Measurements from ENCODE around the gene NEUROD2. TPM values are rescaled to one million over a fixed set of nuclear protein-coding genes. Genes with fewer than 3 reads are reported as not detected.

The NEUROD2 gene
- total and polyA plus RNA-seq, 9 donors, result not detected

GRCh38 chr17:39647256-39647655 is 39.5 kb upstream of the NEUROD2 start:
- Histone ChIP-seq H3K9me3 (no peaks in the 10 kb centered on the region), H3K27me3 (no peaks in the 10 kb centered on the region), H3K4me3 (no peak overlapping the region), H3K36me3 (no peaks in the 10 kb centered on the region), H3K27ac (no peak overlapping the region), H3K4me1 (ENCODE audit: insufficient read depth) (no peaks in the 10 kb centered on the region)
- TF ChIP-seq EP300 (IDR thresholded peaks at IDR 0.05) (no peak), POLR2A (IDR thresholded peaks at IDR 0.05) (no peak)
- TF ChIP-seq, protein P1, sequence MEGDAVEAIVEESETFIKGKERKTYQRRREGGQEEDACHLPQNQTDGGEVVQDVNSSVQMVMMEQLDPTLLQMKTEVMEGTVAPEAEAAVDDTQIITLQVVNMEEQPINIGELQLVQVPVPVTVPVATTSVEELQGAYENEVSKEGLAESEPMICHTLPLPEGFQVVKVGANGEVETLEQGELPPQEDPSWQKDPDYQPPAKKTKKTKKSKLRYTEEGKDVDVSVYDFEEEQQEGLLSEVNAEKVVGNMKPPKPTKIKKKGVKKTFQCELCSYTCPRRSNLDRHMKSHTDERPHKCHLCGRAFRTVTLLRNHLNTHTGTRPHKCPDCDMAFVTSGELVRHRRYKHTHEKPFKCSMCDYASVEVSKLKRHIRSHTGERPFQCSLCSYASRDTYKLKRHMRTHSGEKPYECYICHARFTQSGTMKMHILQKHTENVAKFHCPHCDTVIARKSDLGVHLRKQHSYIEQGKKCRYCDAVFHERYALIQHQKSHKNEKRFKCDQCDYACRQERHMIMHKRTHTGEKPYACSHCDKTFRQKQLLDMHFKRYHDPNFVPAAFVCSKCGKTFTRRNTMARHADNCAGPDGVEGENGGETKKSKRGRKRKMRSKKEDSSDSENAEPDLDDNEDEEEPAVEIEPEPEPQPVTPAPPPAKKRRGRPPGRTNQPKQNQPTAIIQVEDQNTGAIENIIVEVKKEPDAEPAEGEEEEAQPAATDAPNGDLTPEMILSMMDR (IDR thresholded peaks at IDR 0.05), result no peak
- intact Hi-C loops (cut with DNase I), result no loop called here
- DNase-seq, result no peak
- WGBS, 3 donors, result 76 to 77% (median 76%) methylated on average over 5 of the region's 5 CpGs

GRCh38 chr17:39643271-39643670 is 35.6 kb upstream of the NEUROD2 start:
- peaks cover 10% of the 10 kb centered on the region for H3K4me1 ChIP-seq (ENCODE audit: insufficient read depth)

DNA sequence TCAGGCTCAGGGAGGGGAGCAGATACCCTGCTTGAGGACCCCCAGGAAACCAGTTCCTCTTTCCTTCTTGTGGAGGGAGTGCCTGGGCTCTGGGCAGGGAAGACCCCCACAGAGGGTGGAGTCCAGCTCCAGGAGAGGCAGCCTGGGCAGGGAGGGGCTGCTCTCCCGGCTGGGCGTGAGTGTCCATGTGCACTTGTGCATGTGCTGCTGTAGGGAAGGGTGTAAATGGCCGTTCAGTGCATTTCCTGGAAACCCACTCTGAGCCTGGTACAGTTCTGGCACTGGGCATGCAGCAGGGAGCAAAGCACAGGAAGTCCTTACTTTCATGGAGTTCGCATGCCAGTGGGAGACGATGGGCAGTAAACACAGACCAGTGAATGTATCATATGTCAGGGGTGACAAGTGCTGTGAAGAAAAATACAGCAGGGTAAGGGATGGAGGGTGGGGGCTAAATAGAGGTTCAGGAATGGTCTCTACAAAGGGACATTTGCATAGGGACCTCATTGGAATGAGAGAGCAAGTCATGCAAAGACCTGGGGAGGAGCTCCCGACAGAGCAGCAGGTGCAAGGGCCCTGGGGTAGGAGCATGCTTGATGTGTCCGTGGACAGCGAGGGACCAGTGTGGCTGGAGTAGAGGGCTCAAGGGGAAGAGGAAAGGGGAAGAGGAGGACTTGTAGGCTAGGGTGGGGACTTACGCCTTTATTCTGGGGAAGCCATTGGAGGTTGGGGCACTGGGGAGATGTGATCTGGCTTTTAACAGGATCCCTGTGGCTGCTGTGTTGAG is 34.8 kb upstream of the NEUROD2 start:
- H3K9me3 ChIP-seq, result no peaks in the 10 kb centered on the region
- intact Hi-C loops (cut with DNase I), result no loop called here
- peaks cover 14% of the 10 kb centered on the region for H3K4me1 ChIP-seq (ENCODE audit: insufficient read depth)
- no peaks in the 10 kb centered on the region for H3K36me3 ChIP-seq
- 83 to 87% (median 87%) methylated on average over 9 of the region's 9 CpGs for WGBS, 3 donors
- no peak overlapping the region for H3K27ac ChIP-seq
- H3K4me3 ChIP-seq, result no peak overlapping the region
- TF ChIP-seq POLR2A (IDR thresholded peaks at IDR 0.05), result no peak
- TF ChIP-seq EP300 (IDR thresholded peaks at IDR 0.05), result no peak
- TF ChIP-seq, protein P1 (IDR thresholded peaks at IDR 0.05), result no peak
- H3K27me3 ChIP-seq, result no peaks in the 10 kb centered on the region
- no peak for DNase-seq

More at GRCh38 chr17:39643271-39643670, 35.6 kb upstream of the NEUROD2 start:
- Histone ChIP-seq H3K4me3 (no peak overlapping the region), H3K36me3 (no peaks in the 10 kb centered on the region), H3K27me3 (no peaks in the 10 kb centered on the region), H3K27ac (no peak overlapping the region), H3K9me3 (no peaks in the 10 kb centered on the region)
- no peak for DNase-seq
- 77 to 90% (median 85%) methylated on average over 4 of the region's 4 CpGs for WGBS, 3 donors
- intact Hi-C loops (cut with DNase I), result no loop called here
- no peak for TF ChIP-seq POLR2A (IDR thresholded peaks at IDR 0.05)
- TF ChIP-seq, protein P1 (IDR thresholded peaks at IDR 0.05), result no peak
- no peak for TF ChIP-seq EP300 (IDR thresholded peaks at IDR 0.05)

DNA sequence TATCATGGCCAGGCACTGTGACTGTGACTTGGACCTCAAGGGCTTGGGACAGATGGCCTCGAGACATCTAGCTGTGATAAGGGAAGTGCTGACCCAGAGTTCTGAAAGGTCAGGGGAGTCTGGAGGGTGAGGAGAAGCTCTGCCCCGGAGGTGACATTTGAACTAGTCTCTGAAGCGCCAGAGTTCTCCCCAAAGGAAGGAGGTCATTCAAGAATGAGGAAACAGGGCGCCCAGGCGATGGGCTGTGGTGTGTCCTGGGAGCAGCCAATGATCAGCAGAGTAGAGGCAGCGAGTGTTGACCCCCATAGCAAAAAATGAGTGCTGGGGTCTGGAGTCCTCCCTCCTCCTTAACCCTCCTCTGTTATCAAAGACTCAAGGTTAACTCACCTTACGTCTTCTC is 34.2 kb upstream of the NEUROD2 start:
- Histone ChIP-seq H3K9me3 (no peaks in the 10 kb centered on the region), H3K4me1 (ENCODE audit: insufficient read depth) (peaks cover 14% of the 10 kb centered on the region), H3K27me3 (no peaks in the 10 kb centered on the region), H3K4me3 (no peak overlapping the region), H3K36me3 (no peaks in the 10 kb centered on the region), H3K27ac (no peak overlapping the region)
- 75 to 80% (median 78%) methylated on average over 7 of the region's 7 CpGs for WGBS, 3 donors
- intact Hi-C loops (cut with DNase I), result no loop called here
- DNase-seq, result no peak
- TF ChIP-seq POLR2A (IDR thresholded peaks at IDR 0.05) (no peak), EP300 (IDR thresholded peaks at IDR 0.05) (no peak)
- TF ChIP-seq, protein P1 (IDR thresholded peaks at IDR 0.05), result no peak
